ENCODE results near the gene CFAP206.

Gene CFAP206, protein sequence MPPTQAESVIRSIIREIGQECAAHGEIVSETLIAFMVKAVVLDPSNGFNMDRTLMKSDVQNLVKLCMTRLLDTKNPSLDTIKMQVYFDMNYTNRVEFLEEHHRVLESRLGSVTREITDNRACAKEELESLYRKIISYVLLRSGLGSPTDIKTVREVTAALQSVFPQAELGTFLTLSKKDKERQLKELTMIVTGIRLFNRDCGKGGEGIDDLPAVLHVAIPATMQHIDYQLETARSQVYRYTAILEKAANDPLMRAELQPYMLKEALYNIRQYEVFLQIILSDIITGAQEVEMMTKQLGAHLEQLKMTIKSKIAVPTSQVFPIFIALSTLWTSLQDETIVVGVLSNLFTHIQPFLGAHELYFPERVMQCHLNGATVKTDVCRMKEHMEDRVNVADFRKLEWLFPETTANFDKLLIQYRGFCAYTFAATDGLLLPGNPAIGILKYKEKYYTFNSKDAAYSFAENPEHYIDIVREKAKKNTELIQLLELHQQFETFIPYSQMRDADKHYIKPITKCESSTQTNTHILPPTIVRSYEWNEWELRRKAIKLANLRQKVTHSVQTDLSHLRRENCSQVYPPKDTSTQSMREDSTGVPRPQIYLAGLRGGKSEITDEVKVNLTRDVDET

DNA sequence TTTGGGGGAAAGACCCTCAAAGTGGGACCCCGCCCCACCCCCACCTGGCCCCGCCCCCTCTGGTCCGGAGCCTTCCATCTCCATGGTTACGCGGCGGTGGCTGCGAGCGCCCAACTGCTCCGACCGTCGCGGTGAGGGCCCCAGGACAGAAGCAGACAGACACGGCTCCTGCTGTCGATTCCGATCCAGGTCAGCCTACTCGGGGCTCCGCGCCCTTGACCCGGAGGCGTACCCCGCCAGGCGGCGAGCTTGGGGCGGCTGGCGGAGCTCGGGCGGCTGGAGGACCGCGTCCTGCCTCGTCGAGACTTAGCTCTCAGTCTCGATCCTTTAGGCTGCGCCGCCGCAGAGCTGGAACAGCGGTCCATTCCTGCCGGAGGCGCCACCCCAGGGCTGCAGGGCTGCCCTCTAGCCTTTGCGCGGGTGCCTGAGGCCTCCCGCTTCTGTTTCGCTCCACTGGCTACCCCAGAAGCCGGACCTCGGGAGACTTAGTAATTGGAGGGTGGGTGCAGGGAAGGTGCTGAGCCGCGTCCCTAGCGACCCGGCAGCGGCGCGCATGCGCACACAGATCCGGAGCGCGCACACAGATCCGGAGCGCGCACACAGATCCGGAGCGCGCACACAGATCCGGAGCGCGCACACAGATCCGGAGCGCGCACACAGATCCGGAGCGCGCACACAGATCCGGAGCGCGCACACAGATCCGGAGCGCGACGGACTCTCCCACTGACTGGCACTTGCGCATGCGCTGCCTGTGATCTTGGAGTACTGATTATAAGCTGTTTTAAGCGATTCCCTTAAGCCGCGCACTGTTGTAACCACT, at the start of gene CFAP206:
TSS of gene CFAP206 (plus strand) at position 72 of the 820 bp plus-strand sequence. CDS start 1,868 bp downstream, outside the sequence.
- peak; percentile 94 for DNase-seq

DNA sequence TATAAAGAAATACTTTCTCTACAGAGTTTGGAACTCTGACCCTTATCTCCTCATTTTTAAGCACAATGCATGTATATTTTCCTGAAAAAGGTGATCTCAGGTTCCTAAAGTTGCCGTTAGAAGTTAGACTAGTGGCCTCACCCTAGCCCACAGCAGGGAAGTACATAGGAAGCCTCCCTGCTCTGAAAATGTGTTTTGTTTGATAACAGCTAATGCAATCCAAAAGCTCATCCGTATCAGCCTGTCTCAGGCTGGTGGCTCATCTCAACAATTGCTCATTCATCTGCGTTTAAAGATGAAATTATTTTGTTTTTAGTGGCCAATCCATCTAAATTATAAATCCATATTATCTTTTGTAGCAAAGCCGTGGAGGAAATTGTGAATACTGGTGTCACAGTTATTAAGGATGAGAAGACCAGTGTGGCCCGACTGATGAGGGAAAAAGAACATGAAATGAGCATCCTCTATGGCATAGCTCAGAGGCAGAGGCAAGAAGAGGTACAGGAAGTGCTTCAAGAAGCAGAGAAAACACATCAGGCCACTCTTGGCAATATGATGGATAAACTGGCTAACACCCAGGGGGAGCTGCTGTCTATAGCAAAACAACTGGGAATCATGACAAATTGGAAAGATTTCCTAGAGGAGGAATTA, 43.0 kb upstream of the CFAP206 start:
- peak; percentile 7 for DNase-seq

DNA sequence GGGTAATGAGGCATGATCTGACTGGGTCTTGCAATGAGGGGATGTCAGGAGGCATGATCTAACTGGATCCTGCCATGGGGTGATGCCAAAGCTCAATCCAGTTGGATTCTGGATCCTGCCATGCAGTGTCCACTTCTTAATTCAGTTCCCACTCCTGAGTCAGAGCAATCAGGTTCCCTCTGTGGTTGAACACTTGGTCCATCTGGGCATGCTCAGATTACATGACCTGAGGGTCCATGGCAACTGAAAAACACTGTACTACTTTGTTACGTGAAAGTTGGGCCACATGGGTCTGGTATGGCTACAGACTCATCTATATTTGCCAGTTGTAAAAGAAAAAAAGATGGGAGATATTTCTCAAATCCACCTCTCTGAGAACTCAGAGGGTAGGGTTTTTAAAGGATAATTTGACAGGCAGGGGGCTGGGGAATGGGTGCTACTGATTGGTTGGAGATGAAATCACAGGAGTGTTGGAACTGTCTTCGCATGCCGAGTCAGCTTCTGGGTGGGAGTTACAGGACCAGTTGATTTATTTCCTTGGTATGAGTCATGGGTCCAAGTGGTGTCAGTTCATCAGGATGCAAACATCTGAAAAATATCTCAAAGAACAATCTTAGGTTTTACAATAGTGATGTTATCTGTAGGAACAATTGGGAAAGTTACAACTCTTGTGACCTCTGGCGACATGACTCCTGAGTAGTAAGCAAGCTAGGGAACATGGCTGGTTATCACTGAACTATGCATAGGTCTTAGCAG, 41.5 kb upstream of the CFAP206 start:
- no peak for DNase-seq

DNA sequence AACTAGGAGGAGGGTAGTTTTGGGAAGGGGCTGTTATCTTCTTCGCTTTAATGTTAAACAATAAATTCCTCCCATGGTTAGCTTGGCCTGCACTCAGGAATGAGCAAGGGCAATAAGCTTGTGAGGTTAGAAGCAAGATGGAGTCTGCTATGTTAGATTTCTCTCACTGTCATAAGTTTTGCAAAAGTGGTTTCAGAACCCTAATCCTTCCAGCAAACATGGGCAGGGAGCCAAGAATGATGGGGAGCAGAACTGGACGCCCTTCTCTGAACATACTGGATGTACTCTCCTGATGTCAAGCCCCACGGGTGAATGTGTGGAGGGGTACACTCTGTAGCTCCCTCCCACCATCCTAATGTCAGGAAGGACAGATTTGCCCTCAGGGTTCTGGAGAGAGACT, 40.9 kb upstream of the CFAP206 start:
- no peak for DNase-seq

DNA sequence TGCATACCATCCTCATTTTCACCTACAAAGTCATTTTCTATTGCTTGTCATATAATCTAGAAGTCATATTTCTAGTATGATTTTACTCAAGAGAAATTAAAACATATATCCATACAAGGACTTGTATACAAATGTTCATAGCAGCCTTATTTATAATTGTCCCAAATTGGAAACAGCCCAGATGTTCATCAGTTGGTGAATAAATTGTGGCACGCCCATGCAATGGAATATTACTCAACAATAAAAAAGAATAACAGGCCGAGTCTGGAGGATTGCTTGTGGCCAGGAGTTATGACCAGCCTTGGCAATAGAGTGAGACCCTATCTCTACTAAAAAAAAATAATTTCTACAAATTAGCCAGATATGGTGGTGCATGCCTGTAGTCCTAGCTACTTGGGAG, 34.4 kb upstream of the CFAP206 start:
- DNase-seq: no peak

DNA sequence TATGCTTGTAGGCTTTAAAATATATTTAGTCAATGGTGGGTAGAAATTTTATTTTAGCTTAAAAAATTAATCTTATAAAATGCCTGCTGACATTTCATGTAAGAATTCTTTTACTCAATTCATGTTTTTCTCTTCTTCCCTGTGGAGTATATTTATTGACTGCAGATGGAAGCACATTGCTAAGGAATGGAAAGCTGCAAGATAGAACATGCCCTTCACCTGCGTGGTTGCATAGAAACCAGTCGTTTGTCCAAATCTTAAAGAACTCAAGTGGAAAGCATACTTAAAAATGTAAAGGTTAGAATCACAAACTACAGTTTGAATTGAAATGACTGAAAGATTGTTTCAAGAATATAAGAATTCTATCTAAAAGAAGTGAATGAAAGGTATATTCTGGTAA, 32.5 kb upstream of the CFAP206 start:
- no peak for DNase-seq

DNA sequence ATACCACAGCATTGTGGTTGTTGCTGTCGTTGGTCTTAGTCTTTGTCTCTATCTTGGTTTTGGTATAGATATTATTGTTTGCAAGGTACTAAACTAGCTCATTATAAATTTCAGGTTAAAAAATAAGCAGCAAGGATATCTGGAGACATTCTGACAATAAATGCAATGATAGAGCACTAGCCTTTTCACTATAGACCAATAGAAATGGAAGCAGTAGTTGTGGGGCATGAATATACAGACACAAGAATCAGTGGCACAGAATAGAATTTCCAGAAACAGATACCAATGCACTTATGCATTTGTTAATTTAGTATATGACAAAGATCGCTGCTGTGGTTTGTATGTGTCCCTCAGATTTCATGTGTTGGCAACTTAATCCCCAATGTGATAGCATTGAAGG, 31.1 kb upstream of the CFAP206 start:
- DNase-seq: no peak

DNA sequence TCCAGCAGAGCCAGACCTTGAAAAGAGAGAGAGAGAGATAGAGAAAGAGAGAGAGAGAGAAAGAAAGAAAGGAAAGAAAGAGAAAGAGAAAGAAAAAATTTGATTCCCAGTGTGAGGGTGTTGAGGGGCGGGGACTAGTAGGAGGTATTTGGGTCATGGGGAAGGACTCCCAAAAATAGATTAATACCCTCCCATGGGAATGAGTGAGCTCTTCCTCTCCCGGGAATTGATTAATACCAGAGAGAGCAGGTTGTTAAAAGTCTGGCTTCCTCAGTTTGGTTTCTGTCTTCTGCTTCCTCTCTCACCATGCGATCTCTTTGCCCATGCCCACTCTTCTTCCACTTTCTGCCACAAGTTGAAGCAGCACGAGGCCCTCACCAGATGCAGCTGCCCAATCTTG, 28.8 kb upstream of the CFAP206 start:
- no peak for DNase-seq

DNA sequence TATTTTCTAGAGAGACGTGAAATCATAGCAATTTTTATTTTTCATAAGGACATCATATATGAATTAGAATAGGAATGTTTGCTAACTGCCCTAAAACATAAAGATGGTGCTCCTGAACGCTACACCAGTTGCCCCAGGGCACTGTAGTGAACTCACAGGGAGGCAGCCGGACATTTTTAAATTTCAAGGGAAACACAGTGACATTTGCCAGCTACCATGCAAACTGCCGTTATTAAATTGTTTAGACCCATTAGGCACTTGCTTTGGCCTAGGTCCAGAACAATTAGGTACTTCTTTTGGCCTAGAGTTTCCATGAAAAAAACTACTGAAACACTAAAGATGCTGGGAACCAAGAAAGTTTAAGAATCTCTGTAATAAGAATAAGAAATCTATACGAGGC, 24.9 kb upstream of the CFAP206 start:
- peak; percentile 53 for DNase-seq

DNA sequence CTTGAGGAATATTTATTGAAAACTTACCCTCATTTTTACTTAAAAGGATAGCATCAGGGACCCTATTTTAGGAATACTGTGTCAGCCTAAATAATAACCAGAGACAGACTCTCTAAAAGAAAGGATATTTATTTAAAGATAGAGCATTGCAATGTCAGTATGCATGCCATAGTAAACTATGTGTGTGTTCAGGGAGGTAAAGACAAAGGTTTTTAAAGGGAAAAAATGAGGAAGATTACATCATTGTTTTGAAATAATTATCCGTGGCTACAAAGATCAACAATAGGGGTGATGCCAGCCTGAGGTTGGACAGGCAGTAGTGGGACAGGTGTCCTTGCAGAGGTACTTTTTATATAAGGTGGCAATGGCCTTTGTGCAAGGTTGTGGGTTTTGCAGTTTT, 23.7 kb upstream of the CFAP206 start:
- no peak for DNase-seq

DNA sequence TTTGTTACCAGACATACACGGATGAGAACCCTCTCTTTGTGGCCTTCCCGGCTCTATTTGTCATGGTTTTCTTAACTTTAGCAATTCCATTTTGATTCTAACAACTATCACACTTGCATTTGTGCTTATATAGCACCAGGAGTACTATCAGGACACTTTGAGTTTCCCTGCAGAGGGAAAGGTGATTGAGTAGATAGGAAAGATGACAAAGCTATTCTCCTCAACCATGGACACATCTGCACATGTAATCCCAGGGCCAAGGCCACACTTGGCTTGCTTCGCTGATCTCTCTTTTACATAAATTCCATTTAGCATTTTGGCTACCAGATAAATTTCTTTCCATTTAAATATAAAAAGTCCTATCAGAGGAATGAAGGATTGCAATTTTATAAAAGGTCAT, 23.3 kb upstream of the CFAP206 start:
- no peak for DNase-seq

DNA sequence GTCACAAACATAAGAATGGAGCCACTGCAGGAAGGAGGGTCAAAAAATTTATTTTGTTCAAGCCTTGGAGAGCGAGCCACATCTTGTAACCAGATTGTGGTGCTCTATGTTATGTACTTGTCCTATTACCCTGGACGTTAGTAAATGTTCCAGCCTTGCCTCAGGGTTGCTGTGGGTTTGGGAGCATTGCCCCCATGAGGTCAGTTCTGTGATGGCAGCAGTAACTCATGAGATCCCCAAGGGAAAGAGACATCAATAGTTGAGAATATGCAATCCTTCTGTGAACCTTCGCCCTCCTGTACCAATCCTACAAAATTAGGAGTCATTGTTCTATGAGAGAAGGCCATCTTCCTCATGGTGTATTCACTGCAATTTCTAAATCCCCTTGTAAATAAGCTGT, 16.4 kb upstream of the CFAP206 start:
- DNase-seq: peak; percentile 69

DNA sequence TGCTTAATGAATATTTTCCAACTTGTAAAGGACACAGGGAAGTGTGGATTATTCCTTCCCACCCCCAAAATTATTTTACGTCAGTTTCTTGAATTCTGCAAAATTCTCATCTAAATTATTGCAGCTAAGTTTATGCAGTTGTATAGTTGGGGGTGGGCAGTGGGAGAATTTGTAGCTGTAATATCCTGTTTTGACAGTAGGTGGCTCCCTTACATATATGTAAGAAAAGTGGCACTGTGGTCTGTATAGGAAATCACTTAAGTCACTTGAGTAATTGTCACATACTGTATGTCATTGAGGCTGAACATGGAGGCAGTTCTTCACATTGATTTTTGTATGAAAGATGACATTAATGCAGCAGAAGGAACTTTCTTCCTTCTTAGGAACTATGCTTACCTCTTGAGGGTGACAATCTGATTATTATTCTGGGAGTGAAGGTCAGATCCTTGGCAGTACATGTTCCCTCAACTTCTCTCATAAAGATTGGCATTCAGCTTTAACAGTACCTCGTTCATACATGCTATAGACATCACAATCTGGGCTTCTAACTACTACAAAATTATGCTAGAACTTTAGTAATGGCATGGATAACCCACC, 14.6 kb upstream of the CFAP206 start:
- DNase-seq: peak; percentile 85

DNA sequence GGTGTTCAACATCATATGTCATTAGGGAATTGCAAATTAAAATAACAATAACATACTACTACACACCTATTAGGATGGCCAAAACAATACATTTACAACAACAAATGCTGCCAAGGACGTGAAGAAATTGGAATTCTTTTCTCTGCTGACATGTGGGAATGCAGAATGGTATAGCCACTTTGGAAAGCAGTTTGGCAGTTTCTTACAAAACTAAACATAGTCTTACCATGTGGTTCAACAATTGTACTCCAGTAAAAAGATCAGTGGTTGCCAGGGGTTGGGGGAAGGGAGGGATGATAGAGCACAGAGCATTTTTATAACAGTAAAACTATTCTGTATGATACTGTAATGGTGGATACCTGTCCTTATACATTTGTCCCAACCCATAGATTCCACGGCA, 12.3 kb upstream of the CFAP206 start:
- no peak for DNase-seq

DNA sequence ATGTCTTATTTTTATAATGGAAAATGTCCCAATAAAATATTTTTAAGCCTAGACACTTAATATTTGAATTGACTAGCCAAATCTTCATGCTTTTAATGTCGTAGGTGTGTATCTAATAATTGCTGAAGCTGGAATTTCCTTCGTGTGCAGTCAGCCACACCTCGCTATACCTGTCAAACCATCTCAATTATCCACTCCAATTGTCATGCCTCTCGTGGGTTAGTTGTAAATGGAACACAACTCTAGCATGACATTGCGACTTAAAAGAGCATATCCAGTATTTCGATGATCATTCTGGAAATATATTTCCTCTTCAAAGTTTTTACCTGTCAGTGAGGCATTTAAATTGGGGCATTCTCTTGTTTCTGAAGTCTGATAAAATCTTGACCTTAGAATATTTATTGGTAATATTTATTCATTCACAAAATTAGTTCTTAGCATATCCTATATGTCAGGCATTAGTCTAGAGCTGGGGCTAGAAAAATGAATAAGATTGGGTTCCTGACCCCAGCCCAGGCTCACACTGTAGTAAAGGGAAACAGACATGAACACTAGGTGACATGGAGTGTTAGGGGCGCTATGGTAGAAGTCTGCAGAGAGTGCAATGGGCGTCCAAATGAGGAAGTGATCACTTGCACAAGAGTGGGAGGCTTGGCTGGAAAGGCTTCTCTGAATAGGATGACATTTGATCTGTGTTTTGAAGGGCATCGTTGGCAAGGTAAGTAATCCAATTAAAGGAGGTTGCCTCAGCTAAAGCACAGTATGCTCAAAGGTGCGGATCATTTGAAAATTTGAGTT, 11.0 kb upstream of the CFAP206 start:
- DNase-seq: peak; percentile 45

DNA sequence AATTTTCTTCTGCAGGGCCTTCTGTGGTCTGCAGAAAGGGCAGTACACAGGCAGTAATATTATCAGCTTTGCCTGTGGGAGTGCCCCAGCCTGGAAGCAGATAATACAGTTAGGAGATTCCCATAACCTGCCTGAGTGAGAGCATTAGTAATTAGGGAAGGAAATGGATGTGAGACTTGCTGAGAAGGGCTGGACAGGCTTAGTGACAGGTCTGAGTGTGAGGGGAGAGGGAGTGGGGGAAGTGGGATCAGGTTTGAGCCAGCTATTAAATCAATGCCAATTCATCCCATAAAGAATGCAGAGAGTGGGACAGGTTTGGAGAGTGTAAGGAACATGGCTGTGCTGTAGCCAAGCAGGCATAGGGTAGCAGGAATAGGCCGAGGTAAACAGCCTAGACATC, 10.1 kb upstream of the CFAP206 start:
- no peak for DNase-seq

DNA sequence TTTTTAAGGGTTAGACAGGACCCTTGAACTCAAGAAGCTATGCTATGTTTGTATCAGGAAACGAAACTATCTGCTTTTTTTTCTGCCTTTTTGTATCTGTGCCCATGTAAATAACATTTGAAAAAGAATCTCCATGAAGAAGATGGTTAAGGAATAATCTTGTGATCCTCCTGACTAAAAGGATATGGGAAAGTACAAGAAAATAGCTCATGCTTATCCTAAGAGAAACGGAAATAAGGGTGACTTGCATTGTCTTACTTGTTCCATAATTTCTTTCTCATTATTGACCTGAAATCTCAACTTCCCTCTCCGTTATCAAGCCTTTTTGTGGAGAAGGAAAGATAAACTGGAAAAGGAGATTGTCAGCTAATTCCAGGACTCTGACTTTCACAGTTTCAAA, 5.9 kb upstream of the CFAP206 start:
- no peak for DNase-seq

DNA sequence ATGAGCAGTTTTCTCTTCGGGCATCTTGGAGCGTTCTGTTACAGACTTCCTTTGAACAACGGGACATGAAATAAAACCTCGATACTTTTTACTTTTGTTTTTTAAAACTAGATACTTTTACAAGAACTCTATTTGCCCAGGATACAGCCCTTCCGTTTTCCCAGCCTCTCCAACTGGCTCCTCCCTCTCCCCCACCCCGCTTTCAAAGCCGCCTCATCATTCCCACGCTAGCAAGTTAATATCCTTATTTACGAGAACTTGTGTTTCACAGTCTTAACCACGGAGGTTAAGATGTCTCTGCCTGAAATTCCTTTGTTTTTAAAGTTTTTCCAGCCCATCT, 241 bp upstream of the CFAP206 start:
- peak; percentile 81 for DNase-seq

DNA sequence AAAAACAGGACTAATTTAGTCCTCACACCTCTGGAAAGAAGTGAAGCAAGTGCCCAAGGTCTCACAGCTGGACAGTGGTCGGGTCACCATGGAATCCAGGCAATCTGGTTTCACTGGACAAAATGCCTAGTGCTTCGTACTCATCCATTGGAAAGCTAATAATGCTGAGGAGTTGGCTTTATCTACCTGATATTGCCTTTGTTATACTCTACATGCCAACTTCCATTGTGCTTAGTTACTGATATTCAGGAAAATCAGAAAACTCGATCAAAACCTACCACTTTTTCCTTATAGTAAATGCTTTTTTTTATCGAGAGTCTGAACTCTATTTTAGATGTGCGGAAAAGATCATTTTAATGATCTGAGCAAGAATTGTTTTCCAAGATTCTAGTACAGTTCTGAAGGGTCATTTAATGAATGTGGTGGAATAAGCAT, 966 bp downstream of the CFAP206 start:
- DNase-seq: no peak

DNA sequence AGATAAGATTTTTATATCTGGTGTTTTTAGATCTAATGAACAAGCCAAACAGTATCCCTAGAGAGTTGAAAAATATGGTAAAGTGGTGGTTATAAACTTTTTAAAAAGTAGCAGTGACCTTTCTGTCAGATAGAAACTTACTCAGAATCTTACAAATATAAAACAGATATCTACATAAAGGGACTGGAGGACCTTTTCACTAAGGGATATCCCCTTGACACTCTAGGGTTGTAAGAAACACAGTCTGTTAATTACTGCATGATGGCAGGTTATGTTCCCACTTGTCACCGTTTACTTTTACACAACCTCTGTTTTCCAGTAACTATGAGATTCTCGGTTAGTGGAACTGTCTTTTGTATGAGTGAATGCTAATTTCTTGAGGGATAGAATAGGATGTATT, 11.5 kb downstream of the CFAP206 start:
- DNase-seq: no peak

DNA sequence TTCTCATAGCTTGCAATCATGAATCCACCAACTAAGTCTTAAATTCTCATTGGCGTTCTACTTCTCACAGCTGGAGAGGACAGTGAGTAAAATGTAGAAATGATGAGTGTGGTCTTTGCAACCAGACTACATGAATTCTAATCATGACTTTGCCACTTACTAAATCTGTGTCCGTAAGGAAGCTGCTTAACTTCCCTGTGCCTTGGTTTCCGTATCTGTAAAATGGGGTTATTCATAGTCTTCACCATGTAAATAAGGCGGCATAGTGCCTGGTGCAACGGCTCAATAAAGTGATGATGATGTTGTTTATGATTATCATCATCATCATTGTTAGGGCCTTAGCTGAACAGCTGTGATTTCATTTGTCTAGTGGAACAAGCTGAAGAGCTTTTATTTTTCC, 12.6 kb downstream of the CFAP206 start:
- DNase-seq: no peak
